CD4-positive, alpha-beta T cell treated with Interleukin-17A for 4 hours (primary cell): Measurements from ENCODE around the gene TBX15.

Experiments
- DNase-seq: peaks from one replicate; pipeline ENCODE4 v3.0.0-alpha.2; 2020; ENCODE audit warnings: mixed read lengths

TBX15 gene

DNA sequence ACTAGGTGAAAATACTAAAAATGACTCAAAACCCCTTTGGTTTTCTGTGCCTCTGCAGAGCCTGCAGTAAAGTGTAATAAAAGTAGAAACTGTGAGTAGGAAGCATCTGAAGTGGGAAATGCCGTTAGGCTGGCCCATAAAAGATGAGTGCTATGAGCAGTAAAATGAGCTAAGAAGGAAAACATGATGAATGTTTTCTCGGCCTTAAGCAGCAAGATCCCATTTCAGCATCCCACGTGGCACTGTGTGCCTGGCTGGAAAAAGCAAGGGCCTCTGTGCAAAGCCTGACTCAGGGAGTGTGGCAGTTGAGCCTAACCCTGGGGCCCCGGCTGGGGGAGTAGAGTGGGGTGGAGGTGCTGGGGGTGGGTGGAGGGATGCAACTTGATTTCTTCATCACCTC is 109.5 kb downstream of the TBX15 start:
- DNase-seq, result no peak

- no peak for DNase-seq
These were observed 110.3 kb downstream of the TBX15 start for GRCh38 chr1:118877668-118878396.

DNA sequence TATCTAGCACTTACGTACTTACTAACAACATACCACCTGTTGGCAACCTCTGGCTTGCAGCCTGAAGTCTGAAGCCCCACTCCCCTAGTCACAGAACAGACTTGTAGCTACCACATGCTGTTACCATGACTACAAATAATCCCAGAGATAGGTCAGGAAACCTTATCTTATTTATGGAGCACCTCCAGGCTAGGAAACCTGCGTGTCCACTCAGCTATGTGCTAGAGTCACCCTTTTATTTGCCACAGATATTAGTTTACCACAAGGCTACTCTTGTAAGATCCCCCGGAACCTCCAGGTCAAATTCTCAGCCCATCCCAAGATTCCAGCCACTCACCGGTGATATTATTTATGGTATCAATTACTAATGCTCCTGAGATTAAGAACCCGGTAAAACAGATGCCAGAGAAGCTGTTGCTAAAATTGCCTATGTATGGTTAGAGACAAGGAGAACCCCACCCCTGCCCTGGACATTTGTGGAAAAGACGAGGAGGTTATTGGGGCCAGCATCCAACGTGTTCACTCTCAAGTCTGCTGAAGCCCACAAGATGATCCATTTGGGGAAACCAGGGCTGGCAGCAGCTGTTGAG is 116.5 kb downstream of the TBX15 start:
- no peak for DNase-seq

DNA sequence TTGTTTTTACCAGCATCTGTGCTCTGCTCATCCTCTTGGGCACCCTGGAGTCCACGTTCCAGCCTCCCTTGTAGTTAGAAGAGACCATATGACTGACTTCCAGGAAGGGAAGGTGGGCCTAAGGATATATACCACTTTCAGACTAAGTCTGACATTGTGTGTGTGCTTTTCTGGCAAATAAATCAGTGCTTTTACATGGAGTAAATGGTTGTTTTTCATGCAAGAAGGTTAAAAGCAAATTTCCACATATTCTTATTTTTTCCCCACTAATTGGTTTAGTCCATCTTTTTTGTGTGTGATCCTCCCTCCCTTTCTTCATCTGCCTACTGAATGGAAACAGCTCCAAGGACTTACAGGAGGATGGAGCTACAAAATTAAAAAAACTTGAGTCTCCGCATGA is 119.8 kb downstream of the TBX15 start:
- no peak for DNase-seq

DNA sequence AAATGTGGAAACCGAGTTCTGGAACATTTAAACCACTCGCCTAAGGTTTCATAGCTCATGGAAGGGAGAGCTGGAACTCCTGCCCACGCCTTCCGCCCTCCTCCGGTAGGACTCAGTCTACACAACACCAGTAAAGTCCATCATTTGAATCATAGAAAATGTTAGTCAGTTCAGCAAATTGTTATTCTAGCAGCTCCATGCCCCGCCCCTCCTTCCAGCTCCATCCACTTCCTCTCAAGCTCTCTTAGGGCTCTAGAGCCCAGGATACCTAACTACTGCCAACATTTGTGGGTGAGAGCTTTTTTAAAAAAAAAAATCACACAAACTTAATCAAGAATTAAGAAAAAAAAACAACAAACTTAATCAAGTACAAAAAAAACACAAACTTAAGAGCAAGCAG is 121.8 kb downstream of the TBX15 start:
- no peak for DNase-seq

DNA sequence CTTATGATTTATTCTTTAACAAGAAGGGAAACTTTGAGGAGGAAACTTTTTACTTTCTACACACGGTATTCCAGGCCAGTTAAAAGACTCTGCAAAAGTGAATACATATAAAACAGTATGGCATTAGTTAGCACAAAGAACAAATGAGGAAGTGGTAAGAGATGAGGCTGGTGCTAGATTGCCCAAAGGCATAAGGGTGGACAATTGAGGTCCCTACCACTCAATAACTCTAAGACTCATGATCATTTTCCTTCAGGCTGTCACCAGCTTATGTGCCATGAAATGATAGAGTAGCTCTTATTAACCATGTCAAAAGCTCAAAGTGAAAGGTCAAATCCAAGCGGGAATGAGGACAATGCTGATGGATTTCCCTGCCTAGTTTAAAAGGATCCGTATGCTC is 124.5 kb downstream of the TBX15 start:
- no peak for DNase-seq

DNA sequence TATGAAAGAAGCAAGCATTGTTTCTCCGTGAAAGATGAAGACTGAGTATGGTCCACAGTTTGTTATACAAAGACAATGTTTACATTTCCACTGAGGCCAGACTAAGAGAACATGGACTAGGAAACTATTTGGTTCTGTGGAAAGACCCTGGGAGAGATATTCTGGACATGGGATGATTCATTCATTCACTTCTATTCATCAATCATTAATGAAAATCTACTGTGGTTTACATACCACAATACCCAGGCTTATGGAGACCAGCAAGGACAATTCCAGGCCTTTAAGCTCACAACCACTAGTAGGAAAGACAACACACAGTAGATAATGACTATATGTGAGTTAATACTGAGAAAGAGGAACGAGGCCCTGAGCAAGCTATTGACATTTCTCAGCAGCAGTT is 125.4 kb downstream of the TBX15 start:
- DNase-seq, result no peak

DNA sequence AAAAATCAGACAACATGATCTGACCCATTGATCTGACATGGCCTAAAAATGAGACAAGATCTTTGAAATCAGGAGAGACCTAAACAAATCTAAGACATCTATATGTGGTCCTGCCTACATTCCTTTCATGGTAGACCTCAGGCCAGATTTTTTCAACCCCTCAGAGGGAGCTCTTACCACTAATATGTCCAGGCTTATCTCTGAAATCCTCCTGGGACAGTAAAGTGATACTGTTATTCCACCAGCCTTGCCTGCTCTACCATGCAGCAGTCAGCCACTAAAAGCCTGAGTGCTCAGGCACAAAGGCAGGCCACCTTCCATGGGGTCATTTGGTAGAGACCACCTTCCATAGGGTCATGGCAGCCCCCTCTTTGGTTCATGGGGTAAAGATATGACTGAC is 126.9 kb downstream of the TBX15 start:
- DNase-seq, result no peak

DNA sequence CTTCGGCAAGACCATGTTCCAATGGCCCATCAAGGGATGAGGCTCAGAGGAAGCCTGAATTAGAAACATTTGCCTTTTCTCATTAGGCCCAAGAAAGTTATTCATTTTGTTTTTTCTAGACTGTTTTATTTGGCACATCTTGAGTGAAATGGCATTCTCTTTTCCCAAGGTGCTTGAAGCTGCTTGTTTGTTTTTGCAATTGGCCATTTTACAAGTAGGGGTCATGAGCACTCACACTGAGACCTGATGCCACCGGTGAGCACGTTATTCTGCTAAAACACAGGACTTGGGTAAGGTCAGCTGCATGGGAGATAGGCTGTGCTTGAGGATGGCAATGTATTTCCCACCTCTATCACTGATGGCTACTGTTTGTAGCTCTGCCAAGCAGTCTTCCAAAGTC is 128.1 kb downstream of the TBX15 start:
- no peak for DNase-seq

DNA sequence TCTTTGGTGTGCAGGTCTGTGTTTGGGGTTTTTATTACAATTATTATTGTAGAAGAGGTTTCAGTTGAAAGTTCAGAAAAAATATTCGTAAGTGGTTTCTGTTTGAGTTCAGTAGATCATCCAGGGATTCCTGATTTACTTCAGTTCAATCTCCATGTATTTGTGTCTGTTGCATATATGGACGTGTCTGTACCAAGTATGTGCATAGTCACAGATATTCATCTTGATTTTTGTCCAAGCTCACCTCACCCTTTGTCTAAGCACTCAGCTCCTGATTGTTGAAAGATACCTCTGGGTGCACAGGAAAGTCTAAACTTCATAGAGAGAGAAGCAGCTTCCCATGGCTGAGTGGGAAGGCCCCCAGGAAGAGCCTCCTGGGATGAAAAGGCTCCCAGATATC is 141.7 kb downstream of the TBX15 start:
- no peak for DNase-seq

DNA sequence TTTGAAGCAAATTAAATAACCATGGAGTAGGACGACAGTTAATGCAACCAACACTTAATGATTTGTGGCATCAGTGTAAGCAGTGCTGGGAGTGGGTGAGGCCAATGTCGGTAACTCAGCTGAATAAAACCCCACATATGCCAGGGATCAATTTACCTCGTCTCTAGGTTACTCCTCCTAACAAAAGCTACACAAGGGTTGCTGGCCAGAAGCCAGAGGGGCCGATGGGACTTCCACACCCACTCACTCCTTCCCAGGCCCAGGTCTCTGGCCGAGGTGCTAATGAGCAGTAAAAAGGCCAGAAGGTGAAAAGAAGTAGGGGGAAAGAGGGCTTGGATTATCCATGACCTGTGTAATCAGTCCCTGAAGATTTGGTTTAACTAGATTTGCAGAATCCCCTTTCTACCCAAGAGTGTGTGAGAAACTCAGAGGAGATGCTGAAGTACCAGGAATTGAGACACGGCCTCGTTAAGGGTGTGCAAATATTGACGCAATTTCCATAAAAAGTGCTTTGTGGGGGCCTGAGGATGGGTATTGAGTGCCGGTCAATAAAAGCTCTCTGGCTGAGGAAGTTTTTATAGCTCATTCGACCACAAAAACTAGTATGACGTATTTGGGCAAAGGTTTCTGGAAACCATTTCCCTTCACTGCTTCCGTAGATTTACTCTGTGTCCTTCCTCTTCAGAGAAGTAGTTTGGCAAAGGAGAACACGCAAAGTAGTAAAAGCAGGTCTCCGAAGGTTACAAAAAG is 145.5 kb downstream of the TBX15 start:
- no peak for DNase-seq

DNA sequence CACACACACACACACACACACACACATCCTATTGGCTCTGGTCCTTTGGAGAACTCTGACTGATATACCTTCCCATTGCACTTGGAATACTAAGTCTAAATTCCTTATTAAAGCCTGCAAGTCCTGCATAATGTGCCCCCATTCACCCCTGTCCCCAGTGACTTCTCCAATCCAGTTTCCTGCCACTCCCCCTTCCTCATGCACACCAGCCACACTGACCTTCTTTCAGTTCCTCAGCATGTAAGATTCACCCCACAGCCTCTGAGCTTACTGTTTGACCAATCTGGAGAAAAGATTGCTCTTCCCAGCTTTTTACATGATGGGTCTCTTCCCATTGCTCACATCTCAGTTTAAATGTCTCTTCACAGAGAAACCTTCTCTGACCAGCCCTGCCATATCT is 146.6 kb downstream of the TBX15 start:
- DNase-seq, result no peak
